ENCODE data around the gene RAB17. TPM values are rescaled to one million over a fixed set of nuclear protein-coding genes. Genes with fewer than 3 reads are reported as not detected.

RAB17 gene
- total and polyA plus RNA-seq, 4 experiments from 2014 or later: not detected

DNA sequence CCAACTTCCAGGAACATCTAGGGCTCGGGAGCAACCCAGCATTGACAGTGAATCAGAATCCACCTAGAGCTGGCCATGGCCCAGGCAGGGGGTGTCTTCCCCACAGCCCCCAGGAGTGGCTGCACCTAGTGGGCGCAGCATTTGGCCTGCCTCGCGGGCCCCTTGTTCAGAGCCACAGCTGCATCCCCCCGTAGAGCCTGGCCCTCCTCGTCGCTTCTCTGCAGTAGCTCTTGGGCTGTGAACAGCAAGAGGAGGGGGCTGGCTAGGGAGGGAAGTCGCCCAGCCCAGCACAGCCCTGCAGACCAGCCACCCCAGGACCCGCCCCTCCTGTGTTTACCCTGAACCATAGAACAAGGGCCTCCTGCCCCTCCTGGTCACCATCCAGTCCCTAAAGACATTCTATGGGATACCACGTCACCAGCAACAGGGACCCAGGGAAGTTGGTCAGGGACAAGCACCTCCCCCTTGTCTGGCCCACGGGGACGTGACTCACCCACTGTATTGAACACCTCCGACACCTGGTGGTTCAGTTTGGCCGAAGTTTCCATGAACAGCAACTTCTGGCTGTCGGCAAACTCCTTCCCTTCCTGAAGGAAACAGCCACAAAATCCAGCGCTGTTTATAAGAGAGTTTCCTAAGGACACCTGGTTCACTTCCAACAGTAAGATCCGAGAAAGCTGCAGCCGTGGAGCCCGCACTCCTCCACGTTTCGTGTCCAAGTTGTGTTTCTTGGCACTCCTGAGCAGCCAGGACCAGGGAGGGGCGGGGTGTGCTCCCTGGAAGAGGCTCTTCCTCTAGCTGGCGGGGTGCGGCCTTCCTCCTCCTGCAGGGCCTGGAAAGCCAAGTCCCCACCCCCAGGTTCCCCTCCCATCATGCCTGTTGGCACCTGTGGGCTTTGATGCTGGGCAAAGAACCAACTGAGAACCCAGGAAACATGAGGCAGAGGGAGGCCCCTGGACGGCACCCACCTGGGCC, 15.4 kb downstream of the RAB17 start:
- Histone ChIP-seq H3K4me1 (ENCODE audit: insufficient read depth, low read length) (no peaks in the 10 kb centered on the region), H3K4me3 (ENCODE audit: low read length in 2 of 2) (no peak overlapping the region), H3K27ac (ENCODE audit: low read depth, low read length) (no peak overlapping the region), H3K36me3 (ENCODE audit: insufficient read depth, low read length) (no peaks in the 10 kb centered on the region), H3K9me3 (ENCODE audit: control insufficient read depth in 1 of 2, low read length in 2 of 2) (no peaks in the 10 kb centered on the region), H3K27me3 (ENCODE audit: insufficient read depth, low read length) (no peaks in the 10 kb centered on the region)
- Mint-ChIP-seq H3K4me1 (peaks cover 0 to 6% (median 3%) of the 10 kb centered on the region in 4 donors), H3K27ac (no peak overlapping the region), H3K27me3 (peaks cover 0 to 6% of the 10 kb centered on the region in 2 donors), H3K9me3 (no peaks in the 10 kb centered on the region), H3K36me3 (no peaks in the 10 kb centered on the region), H3K4me3 (no peak overlapping the region)
- ChIA-PET CTCF (ENCODE audit: partially characterized antibody) (interaction anchor here (1.2 to 1.7 kb wide), 2 partner anchors 13 to 62 kb away, joined by 3 to 11 read pairs; no protein-coding TSS in a partner anchor), POLR2A (ENCODE audit: partially characterized antibody) (no interaction called here)
- no peak for DNase-seq
- intact Hi-C loops (cut with micrococcal nuclease): loop anchor here (5.0 to 10.0 kb wide), 3 partner anchors 572 to 1230 kb away; no protein-coding TSS in a partner anchor

DNA sequence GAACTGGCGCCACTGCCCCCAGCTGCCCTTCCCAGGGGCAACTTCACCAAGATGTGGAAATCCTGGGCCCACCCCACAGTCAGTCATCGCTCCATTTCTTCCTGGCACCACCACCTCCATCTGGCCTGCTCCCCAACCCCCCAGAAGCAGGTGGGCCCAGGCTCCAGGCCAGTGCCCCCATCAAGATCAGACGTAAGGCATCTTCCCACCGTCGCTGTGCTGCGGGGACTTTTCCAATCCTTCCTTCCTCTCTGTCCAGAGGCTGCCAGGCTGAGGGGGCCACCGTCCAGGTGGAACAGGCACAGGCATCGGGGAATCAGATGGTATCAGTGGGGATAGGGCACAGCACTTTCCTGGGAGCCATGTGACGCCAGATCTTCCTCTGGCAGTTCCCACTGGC, 16.1 kb downstream of the RAB17 start:
- H3K27me3 Mint-ChIP-seq: peaks cover 0 to 6% of the 10 kb centered on the region in 2 donors
- ChIA-PET CTCF (ENCODE audit: partially characterized antibody) (interaction anchor here (1.0 to 4.9 kb wide), 5 partner anchors 13 to 420 kb away, joined by 3 to 158 read pairs (median 4); no protein-coding TSS in a partner anchor), POLR2A (ENCODE audit: partially characterized antibody) (no interaction called here)
- Histone ChIP-seq H3K9me3 (ENCODE audit: control insufficient read depth in 1 of 2, low read length in 2 of 2) (no peaks in the 10 kb centered on the region), H3K27ac (ENCODE audit: low read depth, low read length) (no peak overlapping the region), H3K4me3 (ENCODE audit: low read length in 2 of 2) (no peak overlapping the region), H3K4me1 (ENCODE audit: insufficient read depth, low read length) (no peaks in the 10 kb centered on the region), H3K27me3 (ENCODE audit: insufficient read depth, low read length) (no peaks in the 10 kb centered on the region), H3K36me3 (ENCODE audit: insufficient read depth, low read length) (no peaks in the 10 kb centered on the region)
- H3K4me3 Mint-ChIP-seq: no peak overlapping the region
- H3K9me3 Mint-ChIP-seq: no peaks in the 10 kb centered on the region
- no peak for DNase-seq
- intact Hi-C loops (cut with micrococcal nuclease): loop anchor here (5.0 to 10.0 kb wide), 2 partner anchors 1062 to 1230 kb away; no protein-coding TSS in a partner anchor
- no peak overlapping the region for H3K27ac Mint-ChIP-seq
- H3K4me1 Mint-ChIP-seq: peaks cover 0 to 6% (median 3%) of the 10 kb centered on the region in 4 donors
- no peaks in the 10 kb centered on the region for H3K36me3 Mint-ChIP-seq

DNA sequence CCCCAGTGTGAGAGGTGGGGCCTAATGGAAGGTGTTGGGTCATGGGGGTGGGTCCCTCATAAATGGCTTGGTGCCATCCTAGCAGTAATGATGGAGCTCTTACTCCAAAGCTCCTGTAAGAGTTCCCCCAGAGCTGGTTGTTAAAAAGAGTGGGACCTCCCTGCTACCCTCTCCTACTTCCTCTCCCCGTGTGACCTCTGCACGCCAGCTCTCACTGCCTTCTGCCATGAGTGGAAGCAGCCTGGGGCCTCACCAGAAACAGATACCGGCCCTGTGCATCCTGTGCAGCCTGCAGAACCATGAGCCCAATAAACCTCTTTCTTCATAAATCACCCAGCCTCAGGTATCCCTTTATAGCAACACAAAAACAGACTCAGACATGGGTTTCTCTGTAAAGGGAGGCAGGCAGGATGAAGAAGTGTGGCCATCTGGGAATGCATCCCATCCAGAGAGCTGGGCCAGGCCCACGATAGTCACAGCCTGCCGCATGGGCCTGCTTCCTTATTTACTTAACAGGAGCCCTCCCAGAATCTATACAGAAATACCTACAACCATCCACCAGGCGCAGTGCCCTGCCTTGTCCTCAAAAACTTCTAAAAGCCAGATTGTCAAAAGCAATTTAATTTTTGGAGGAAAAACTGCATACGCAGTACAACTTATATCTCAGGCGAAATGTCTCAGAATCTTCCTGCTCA, 16.7 kb downstream of the RAB17 start:
- H3K27me3 Mint-ChIP-seq: peaks cover 0 to 6% of the 10 kb centered on the region in 2 donors
- H3K9me3 ChIP-seq (ENCODE audit: control insufficient read depth in 1 of 2, low read length in 2 of 2): no peaks in the 10 kb centered on the region
- ChIA-PET CTCF (ENCODE audit: partially characterized antibody) (interaction anchor here (1.0 to 4.9 kb wide), 7 partner anchors 12 to 1808 kb away, joined by 3 to 158 read pairs (median 4); no protein-coding TSS in a partner anchor), POLR2A (ENCODE audit: partially characterized antibody) (no interaction called here)
- intact Hi-C loops (cut with micrococcal nuclease): loop anchor here (5.0 to 10.0 kb wide), 2 partner anchors 1062 to 1229 kb away; no protein-coding TSS in a partner anchor
- no peak overlapping the region for H3K27ac ChIP-seq (ENCODE audit: low read depth, low read length)
- no peaks in the 10 kb centered on the region for H3K36me3 Mint-ChIP-seq
- H3K27me3 ChIP-seq (ENCODE audit: insufficient read depth, low read length): no peaks in the 10 kb centered on the region
- H3K36me3 ChIP-seq (ENCODE audit: insufficient read depth, low read length): no peaks in the 10 kb centered on the region
- no peak overlapping the region for H3K27ac Mint-ChIP-seq
- H3K4me3 ChIP-seq (ENCODE audit: low read length in 2 of 2): no peak overlapping the region
- peaks cover 0 to 2% (median 0%) of the 10 kb centered on the region in 8 donors for H3K9me3 Mint-ChIP-seq
- no peak overlapping the region for H3K4me3 Mint-ChIP-seq
- peaks cover 0 to 6% (median 3%) of the 10 kb centered on the region in 4 donors for H3K4me1 Mint-ChIP-seq
- no peaks in the 10 kb centered on the region for H3K4me1 ChIP-seq (ENCODE audit: insufficient read depth, low read length)
- DNase-seq: no peak

DNA sequence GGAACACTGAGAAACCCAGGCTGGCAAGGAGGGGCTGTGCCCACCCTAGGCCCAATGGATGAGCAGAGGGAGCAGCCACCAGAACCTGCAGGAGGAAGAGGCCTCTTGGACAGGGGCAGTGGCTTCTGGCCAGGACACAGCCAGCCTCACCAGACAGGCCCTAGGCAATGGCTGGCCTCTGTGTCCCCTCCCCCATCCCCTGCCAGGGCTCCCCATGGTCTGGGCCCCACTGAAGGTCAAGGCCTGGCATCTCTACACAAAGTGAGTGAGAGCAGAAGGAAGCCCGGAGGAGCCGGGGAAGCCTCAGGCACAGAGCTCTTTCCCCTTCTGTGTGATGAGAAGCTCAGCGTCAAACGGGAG, 17.8 kb downstream of the RAB17 start:
- H3K27me3 Mint-ChIP-seq: peaks cover 1 to 6% of the 10 kb centered on the region in 2 donors

DNA sequence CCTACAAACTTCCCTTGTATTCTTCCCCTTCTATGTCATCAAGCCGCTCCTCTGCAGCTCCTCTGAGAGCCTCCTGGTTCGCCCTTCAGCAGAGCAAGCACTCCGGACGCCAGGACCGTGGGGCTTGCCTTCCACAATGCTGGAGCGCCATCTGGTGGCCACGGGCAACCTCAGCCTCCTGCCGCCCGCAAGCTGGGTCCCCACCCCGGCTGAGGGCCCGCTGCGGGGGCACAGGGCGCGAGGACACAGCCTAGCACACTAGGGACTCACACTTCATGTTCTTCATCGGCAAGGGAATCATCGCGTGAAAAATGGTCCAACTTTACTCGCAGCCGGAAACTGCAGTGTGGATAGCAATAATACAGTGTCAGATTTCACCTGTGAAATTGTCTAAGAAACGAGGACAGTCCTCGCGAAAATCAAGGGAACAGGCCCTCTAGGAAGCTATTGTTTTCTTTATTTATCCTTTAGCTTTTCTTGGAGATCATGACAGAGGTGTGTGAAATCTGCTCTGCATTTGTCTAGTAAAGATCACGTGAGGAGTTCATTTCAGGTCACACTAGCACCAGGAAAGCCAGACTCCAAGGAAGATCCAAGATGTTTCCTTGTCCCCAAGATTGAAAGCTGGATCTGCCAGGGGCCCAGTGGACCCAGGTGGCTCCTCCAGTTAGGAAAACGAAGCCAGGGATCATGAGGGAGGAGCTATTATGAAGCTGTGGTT, 18.4 kb downstream of the RAB17 start:
- Mint-ChIP-seq H3K36me3 (no peaks in the 10 kb centered on the region), H3K27ac (peak overlapping the region in 1 of 7 donors; percentile 53), H3K4me3 (no peak overlapping the region), H3K9me3 (peaks cover 0 to 4% (median 0%) of the 10 kb centered on the region in 8 donors), H3K27me3 (peaks cover 4 to 6% of the 10 kb centered on the region in 2 donors), H3K4me1 (peaks cover 0 to 6% (median 3%) of the 10 kb centered on the region in 4 donors)
- intact Hi-C loops (cut with micrococcal nuclease): loop anchor here (1.0 to 10.0 kb wide), 3 partner anchors 60 to 1227 kb away; no protein-coding TSS in a partner anchor
- no peak overlapping the region for H3K27ac ChIP-seq (ENCODE audit: low read depth, low read length)
- no peaks in the 10 kb centered on the region for H3K27me3 ChIP-seq (ENCODE audit: insufficient read depth, low read length)
- ChIA-PET CTCF (ENCODE audit: partially characterized antibody) (interaction anchor here (0.7 to 4.9 kb wide), 35 partner anchors 9 to 487 kb away, joined by 3 to 158 read pairs (median 5); partner anchors contain the start of genes COPS8 and RAB17), POLR2A (ENCODE audit: partially characterized antibody) (interaction anchor here (0.7 kb wide), 1 partner anchor 486 kb away, joined by 3 read pairs; the partner anchor contains the start of gene COPS8)
- no peaks in the 10 kb centered on the region for H3K4me1 ChIP-seq (ENCODE audit: insufficient read depth, low read length)
- no peaks in the 10 kb centered on the region for H3K9me3 ChIP-seq (ENCODE audit: control insufficient read depth in 1 of 2, low read length in 2 of 2)
- H3K4me3 ChIP-seq (ENCODE audit: low read length in 2 of 2): no peak overlapping the region
- DNase-seq: peak; percentile 73 to 80 (median 77)
- H3K36me3 ChIP-seq (ENCODE audit: insufficient read depth, low read length): no peaks in the 10 kb centered on the region

More for the DNA sequence above, 17.8 kb downstream of the RAB17 start:
- H3K4me1 ChIP-seq (ENCODE audit: insufficient read depth, low read length): no peaks in the 10 kb centered on the region
- no peaks in the 10 kb centered on the region for H3K27me3 ChIP-seq (ENCODE audit: insufficient read depth, low read length)
- Mint-ChIP-seq H3K27ac (no peak overlapping the region), H3K9me3 (peaks cover 0 to 4% (median 0%) of the 10 kb centered on the region in 8 donors), H3K36me3 (no peaks in the 10 kb centered on the region), H3K4me1 (peaks cover 0 to 6% (median 3%) of the 10 kb centered on the region in 4 donors), H3K4me3 (no peak overlapping the region)
- H3K36me3 ChIP-seq (ENCODE audit: insufficient read depth, low read length): no peaks in the 10 kb centered on the region
- ChIA-PET POLR2A (ENCODE audit: partially characterized antibody) (no interaction called here), CTCF (ENCODE audit: partially characterized antibody) (interaction anchor here (0.7 to 4.9 kb wide), 29 partner anchors 8 to 1807 kb away, joined by 3 to 158 read pairs (median 5); partner anchors contain the start of genes COPS8 and RAB17)
- H3K9me3 ChIP-seq (ENCODE audit: control insufficient read depth in 1 of 2, low read length in 2 of 2): no peaks in the 10 kb centered on the region
- no peak overlapping the region for H3K27ac ChIP-seq (ENCODE audit: low read depth, low read length)
- H3K4me3 ChIP-seq (ENCODE audit: low read length in 2 of 2): no peak overlapping the region
- intact Hi-C loops (cut with micrococcal nuclease): loop anchor here (1.0 to 10.0 kb wide), 3 partner anchors 60 to 1228 kb away; no protein-coding TSS in a partner anchor
- no peak for DNase-seq

DNA sequence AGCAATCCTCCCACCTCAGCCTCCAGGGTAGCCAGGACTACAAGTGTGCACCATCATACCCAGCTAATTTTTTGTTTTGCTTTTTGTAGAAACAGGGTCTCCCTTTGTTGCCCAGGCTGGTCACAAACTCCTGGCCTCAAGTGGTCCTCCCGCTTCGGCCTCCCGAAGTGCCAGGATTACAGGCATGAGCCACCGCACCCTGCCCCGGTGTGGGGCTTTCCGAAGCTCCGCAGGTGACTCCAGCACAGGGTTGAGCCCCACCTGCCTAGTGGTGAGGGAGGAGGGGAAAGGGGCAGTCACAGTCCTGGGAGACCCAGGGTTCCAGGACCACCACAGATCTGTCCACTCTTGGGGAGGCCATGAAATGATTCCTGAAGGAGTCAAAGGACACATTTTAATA, 19.0 kb downstream of the RAB17 start:
- intact Hi-C loops (cut with micrococcal nuclease): loop anchor here (5.0 to 10.0 kb wide), 2 partner anchors 1059 to 1227 kb away; no protein-coding TSS in a partner anchor
- CTCF ChIA-PET (ENCODE audit: partially characterized antibody): interaction anchor here (0.7 to 4.9 kb wide), 31 partner anchors 9 to 452 kb away, joined by 3 to 158 read pairs (median 5); partner anchors contain the start of gene RAB17
- Mint-ChIP-seq H3K36me3 (no peaks in the 10 kb centered on the region), H3K4me1 (peaks cover 0 to 4% (median 3%) of the 10 kb centered on the region in 4 donors), H3K27ac (no peak overlapping the region), H3K27me3 (peaks cover 3 to 4% of the 10 kb centered on the region in 2 donors), H3K4me3 (no peak overlapping the region), H3K9me3 (peaks cover 0 to 4% (median 0%) of the 10 kb centered on the region in 8 donors)
- Histone ChIP-seq H3K4me1 (ENCODE audit: insufficient read depth, low read length) (no peaks in the 10 kb centered on the region), H3K36me3 (ENCODE audit: insufficient read depth, low read length) (no peaks in the 10 kb centered on the region), H3K9me3 (ENCODE audit: control insufficient read depth in 1 of 2, low read length in 2 of 2) (no peaks in the 10 kb centered on the region), H3K27ac (ENCODE audit: low read depth, low read length) (no peak overlapping the region), H3K4me3 (ENCODE audit: low read length in 2 of 2) (no peak overlapping the region), H3K27me3 (ENCODE audit: insufficient read depth, low read length) (no peaks in the 10 kb centered on the region)
- POLR2A ChIA-PET (ENCODE audit: partially characterized antibody): interaction anchor here (0.7 kb wide), 1 partner anchor 486 kb away, joined by 3 read pairs; the partner anchor contains the start of gene COPS8
- no peak for DNase-seq
